Caco-2 (cell line): ENCODE measurements around the gene ATXN7L1. TPM values are rescaled to one million over a fixed set of nuclear protein-coding genes. Genes with fewer than 3 reads are reported as not detected.

Source experiments
- BruUV-seq: library from RNA; stranded (reverse); fragments of 400-500 nt; replicated peaks from 2 replicates; lab custom pipeline; 2021; lab: Mats Ljungman, UMichigan
- CTCF ChIA-PET: fragments of 300-600 bp; sonication (Branson Sonifier 250); formaldehyde crosslinking; loops from one replicate; lab custom pipeline; 2022; ENCODE audit warnings: antibody characterized with exemption; lab: Charles Lee
- POLR2A ChIA-PET: fragments of 300-600 bp; sonication (Branson Sonifier 250); formaldehyde crosslinking; loops from one replicate; lab custom pipeline; 2022; ENCODE audit warnings: antibody characterized with exemption; lab: Charles Lee
- DNase-seq, 2 experiments: peaks; one replicate each; pipeline versions ENCODE4 v3.0.0 to v3.0.0-alpha.2; 2020 to 2022
- H3K27me3 ChIP-seq: replicated peaks from 2 replicates; pipeline ENCODE4 v1.6.0; 2011; ENCODE audit warnings: low read length; ENCODE audit not compliant: control insufficient read depth, insufficient read depth
- H3K36me3 ChIP-seq: 2 replicates; pipeline ENCODE4 v1.5.1; 2011; ENCODE audit warnings: low read length; ENCODE audit not compliant: control insufficient read depth, insufficient read depth
- H3K4me1 ChIP-seq: fragments of 250-450 bp; sonication (Bioruptor Pico); 2 replicates; pipeline ENCODE4 v1.5.1; 2020; ENCODE audit warnings: mild to moderate bottlenecking
- H3K4me3 ChIP-seq: 2 replicates; pipeline ENCODE4 v1.5.1; 2011; ENCODE audit warnings: low read depth, mild to moderate bottlenecking, control low read depth, low read length
- H3K9me3 ChIP-seq: fragments of 250-450 bp; sonication (Bioruptor Pico); 2 replicates; pipeline ENCODE4 v1.5.1; 2020; ENCODE audit warnings: mild to moderate bottlenecking, moderate library complexity
- H3K27ac Mint-ChIP-seq: one replicate; pipeline ENCODE4 v1.8.0; 2022; ENCODE audit warnings: mixed read lengths; ENCODE audit not compliant: unreplicated experiment
- H3K27me3 Mint-ChIP-seq: one replicate; pipeline ENCODE4 v1.8.0; 2022; ENCODE audit warnings: mixed read lengths; ENCODE audit not compliant: insufficient read depth, unreplicated experiment
- H3K36me3 Mint-ChIP-seq: one replicate; pipeline ENCODE4 v1.8.0; 2022; ENCODE audit warnings: mild to moderate bottlenecking, mixed read lengths; ENCODE audit not compliant: insufficient read depth, unreplicated experiment
- H3K4me1 Mint-ChIP-seq: one replicate; pipeline ENCODE4 v1.8.0; 2022; ENCODE audit warnings: low read depth, mixed read lengths; ENCODE audit not compliant: unreplicated experiment
- H3K4me3 Mint-ChIP-seq: one replicate; pipeline ENCODE4 v1.8.0; 2022; ENCODE audit warnings: mild to moderate bottlenecking, moderate library complexity, mixed read lengths; ENCODE audit not compliant: unreplicated experiment
- H3K9me3 Mint-ChIP-seq: one replicate; pipeline ENCODE4 v1.8.0; 2022; ENCODE audit warnings: mixed read lengths; ENCODE audit not compliant: unreplicated experiment
- intact Hi-C: fragments of 100-400 bp; cut with micrococcal nuclease; formaldehyde crosslinking; loops from one replicate; pipeline ENCODE4 v1.10.0; 2022; ENCODE audit not compliant: unreplicated experiment
- total RNA-seq: library from RNA; stranded (reverse); gene quantifications from 2 replicates; pipeline ENCODE4 v1.2.3, GENCODE V29; 2022
- TF ChIP-seq, protein P1 (sequence below), 2 experiments: fragments of 200-600 bp in 1 of 2; IDR thresholded peaks; 1 replicate in 1 of 2; 2 replicates in 1 of 2; pipeline versions ENCODE4 v1.5.1 to v1.8.0; 2011 to 2022; ENCODE audit warnings: antibody characterized with exemption in 1 of 2, control low read depth in 1 of 2, inconsistent platforms in 1 of 2, low read depth in 1 of 2, low read length in 1 of 2, mild to moderate bottlenecking in 1 of 2, moderate library complexity in 1 of 2; ENCODE audit not compliant: insufficient read depth in 1 of 2, severe bottlenecking in 1 of 2, unreplicated experiment in 1 of 2

Gene ATXN7L1
- total RNA-seq, 1 experiment from 2014 or later: 14.1 TPM

DNA sequence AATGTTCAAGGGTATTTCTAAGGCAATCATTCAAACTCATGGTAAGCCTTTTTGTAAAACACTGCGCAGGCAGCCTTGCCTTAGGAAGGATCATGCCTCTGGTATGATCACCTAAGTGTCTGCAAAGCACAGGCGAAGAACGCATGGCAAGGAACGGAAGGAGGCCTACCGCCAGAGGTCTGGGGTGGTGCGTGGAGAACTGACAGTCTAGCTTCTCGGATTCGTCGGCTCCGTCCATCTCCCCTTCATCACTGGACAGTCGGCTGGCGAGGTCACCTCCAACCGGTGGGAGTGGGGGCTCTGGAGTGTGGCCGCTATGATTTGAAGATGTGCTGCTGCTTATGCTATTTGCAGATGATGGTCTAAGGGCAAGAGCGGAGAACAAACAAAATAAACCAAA, 252.5 kb downstream of the ATXN7L1 start:
- Mint-ChIP-seq H3K27me3 (no peaks in the 10 kb centered on the region), H3K36me3 (peaks cover 10% of the 10 kb centered on the region), H3K27ac (no peak overlapping the region), H3K4me3 (no peak overlapping the region), H3K9me3 (peaks cover 10% of the 10 kb centered on the region), H3K4me1 (no peaks in the 10 kb centered on the region)
- H3K4me3 ChIP-seq: no peak overlapping the region
- TF ChIP-seq, protein P1, sequence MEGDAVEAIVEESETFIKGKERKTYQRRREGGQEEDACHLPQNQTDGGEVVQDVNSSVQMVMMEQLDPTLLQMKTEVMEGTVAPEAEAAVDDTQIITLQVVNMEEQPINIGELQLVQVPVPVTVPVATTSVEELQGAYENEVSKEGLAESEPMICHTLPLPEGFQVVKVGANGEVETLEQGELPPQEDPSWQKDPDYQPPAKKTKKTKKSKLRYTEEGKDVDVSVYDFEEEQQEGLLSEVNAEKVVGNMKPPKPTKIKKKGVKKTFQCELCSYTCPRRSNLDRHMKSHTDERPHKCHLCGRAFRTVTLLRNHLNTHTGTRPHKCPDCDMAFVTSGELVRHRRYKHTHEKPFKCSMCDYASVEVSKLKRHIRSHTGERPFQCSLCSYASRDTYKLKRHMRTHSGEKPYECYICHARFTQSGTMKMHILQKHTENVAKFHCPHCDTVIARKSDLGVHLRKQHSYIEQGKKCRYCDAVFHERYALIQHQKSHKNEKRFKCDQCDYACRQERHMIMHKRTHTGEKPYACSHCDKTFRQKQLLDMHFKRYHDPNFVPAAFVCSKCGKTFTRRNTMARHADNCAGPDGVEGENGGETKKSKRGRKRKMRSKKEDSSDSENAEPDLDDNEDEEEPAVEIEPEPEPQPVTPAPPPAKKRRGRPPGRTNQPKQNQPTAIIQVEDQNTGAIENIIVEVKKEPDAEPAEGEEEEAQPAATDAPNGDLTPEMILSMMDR (IDR thresholded peaks at IDR 0.05; ENCODE audit: insufficient read depth in 1 of 2, low read depth in 1 of 2, low read length in 1 of 2, severe bottlenecking in 1 of 2, unreplicated experiment in 1 of 2): no peak
- ChIA-PET POLR2A (no interaction called here), CTCF (no interaction called here)
- BruUV-seq: no TSS peak
- H3K4me1 ChIP-seq: no peaks in the 10 kb centered on the region
- no peaks in the 10 kb centered on the region for H3K36me3 ChIP-seq
- H3K27me3 ChIP-seq: no peaks in the 10 kb centered on the region
- no peak for DNase-seq
- intact Hi-C loops: no loop called here
- H3K9me3 ChIP-seq: 0 out of 2 replicates have a peak, but pooled peaks cover 5% of the 10 kb centered on the region

DNA sequence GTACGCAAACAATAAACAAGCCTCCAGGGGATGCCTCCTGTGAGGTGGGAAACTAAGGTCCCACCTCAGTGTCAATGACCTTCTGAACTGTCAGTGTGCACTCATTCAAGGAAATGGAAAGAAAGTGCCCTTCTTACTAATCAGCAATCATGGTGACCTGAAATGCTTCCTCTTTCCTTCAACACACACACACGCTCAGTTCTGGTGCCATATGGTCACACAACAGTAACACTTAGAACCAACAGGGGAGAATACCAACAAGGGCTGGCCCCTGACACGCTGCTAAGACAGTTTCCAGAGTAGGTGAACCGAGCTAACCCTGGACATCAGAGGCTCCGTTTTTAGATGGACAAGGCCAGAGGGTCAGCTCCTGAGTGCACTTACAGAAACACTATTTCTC, 253.0 kb downstream of the ATXN7L1 start:
- Mint-ChIP-seq H3K4me3 (no peak overlapping the region), H3K27ac (no peak overlapping the region)

DNA sequence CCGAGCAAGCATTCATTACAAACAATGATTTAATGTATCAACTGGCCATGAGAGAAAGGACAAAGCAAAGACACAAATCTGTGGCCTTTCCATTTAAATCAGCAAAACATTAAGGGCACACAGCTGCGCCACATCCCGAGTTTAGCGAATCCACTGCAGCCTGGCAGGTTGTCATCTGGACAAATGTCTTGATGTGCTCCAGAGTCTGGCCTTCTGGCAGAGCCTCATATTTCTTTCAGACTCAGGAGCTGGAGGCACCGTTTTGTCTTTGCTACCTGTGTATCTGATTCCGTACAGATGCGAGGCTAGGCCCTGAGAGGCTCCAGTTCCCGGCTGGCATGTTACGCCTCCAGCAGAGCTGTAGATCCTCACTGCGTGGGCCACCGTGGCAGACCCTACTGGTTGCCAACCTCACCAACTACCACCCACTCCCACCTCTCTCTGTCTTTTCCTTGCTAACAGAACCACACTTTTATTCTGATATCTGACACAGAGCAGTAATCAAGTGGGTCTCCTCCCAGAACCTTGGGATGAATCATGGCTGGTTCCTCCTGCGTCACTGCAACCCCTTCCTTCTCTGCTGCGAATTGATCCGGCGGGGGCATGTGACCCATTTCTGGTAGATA, 254.2 kb downstream of the ATXN7L1 start:
- CTCF ChIA-PET: no interaction called here
- peaks cover 14% of the 10 kb centered on the region for H3K36me3 Mint-ChIP-seq
- no peaks in the 10 kb centered on the region for H3K4me1 Mint-ChIP-seq
- H3K4me3 Mint-ChIP-seq: no peak overlapping the region
- H3K27me3 Mint-ChIP-seq: no peaks in the 10 kb centered on the region
- H3K36me3 ChIP-seq: no peaks in the 10 kb centered on the region
- no peak overlapping the region for H3K27ac Mint-ChIP-seq
- POLR2A ChIA-PET: no interaction called here
- H3K4me1 ChIP-seq: no peaks in the 10 kb centered on the region
- no TSS peak for BruUV-seq
- TF ChIP-seq, protein P1 (IDR thresholded peaks at IDR 0.05; ENCODE audit: insufficient read depth in 1 of 2, low read depth in 1 of 2, low read length in 1 of 2, severe bottlenecking in 1 of 2, unreplicated experiment in 1 of 2): no peak
- H3K27me3 ChIP-seq: no peaks in the 10 kb centered on the region
- intact Hi-C loops: no loop called here
- H3K4me3 ChIP-seq: no peak overlapping the region
- 0 out of 2 replicates have a peak, but pooled peaks cover 5% of the 10 kb centered on the region for H3K9me3 ChIP-seq
- no peak for DNase-seq
- H3K9me3 Mint-ChIP-seq: peaks cover 10% of the 10 kb centered on the region

More for the DNA sequence above, 253.0 kb downstream of the ATXN7L1 start:
- CTCF ChIA-PET: no interaction called here
- no TSS peak for BruUV-seq
- intact Hi-C loops: no loop called here
- DNase-seq: no peak
- no peaks in the 10 kb centered on the region for H3K27me3 ChIP-seq
- no peaks in the 10 kb centered on the region for H3K4me1 Mint-ChIP-seq
- peaks cover 10% of the 10 kb centered on the region for H3K36me3 Mint-ChIP-seq
- H3K9me3 ChIP-seq: 0 out of 2 replicates have a peak, but pooled peaks cover 5% of the 10 kb centered on the region
- H3K4me1 ChIP-seq: no peaks in the 10 kb centered on the region
- H3K9me3 Mint-ChIP-seq: peaks cover 10% of the 10 kb centered on the region
- POLR2A ChIA-PET: no interaction called here
- TF ChIP-seq, protein P1 (IDR thresholded peaks at IDR 0.05; ENCODE audit: insufficient read depth in 1 of 2, low read depth in 1 of 2, low read length in 1 of 2, severe bottlenecking in 1 of 2, unreplicated experiment in 1 of 2): no peak
- no peak overlapping the region for H3K4me3 ChIP-seq
- no peaks in the 10 kb centered on the region for H3K27me3 Mint-ChIP-seq
- H3K36me3 ChIP-seq: no peaks in the 10 kb centered on the region
